ACHN (cell line): ENCODE measurements around the gene FHOD3.

Experiments used
- DNase-seq: peaks from one replicate; pipeline ENCODE4 v3.0.0-alpha.2; 2015
- in situ Hi-C: cut with HindIII; loops from 2 replicates; pipeline ENCODE4 v1.10.0; 2017; ENCODE audit warnings: low sequenced_read_pairs, low pct_ligation_motif_present, low pct_unique_long_range_greater_than_20kb

Gene FHOD3

DNA sequence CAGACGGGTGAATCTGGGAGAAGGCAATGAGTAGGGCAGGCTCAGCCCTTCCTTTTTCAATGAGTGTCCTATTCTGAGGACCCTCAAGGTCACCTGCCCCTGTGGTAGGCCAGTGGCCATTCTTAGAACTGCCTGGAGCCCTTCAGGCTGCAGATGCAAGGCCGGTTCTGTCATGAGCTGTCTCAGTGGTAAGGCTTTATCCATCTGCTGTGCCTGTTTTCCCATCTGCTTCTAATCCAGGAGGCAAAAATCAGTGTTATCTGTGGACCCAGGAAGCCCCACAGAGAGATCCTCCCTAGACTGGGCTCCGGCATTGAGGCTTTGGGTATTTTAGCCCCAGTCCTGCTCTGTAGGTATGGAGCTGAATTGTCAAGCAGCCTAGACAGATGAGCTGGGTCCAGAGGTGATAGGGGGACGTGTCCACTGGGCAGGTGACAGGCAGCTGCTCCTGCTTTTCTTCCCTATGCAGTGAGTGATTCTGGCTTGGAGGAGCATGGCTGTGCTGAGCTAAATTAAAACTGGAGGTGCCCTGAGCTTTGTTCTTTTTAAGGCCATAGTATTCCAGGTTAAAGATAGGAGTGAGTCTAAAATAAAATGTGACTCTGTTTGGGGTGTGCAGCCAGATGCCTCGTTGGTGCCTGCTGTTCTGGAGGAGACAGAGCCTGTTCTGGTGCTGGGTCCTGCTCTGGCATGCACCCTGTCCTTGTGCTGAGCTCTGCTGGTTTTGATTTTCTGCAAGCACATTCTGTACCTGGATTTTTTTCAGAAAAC lies 92.5 kb downstream of the FHOD3 start:
- in situ Hi-C loops: no loop called here
- no peak for DNase-seq

DNA sequence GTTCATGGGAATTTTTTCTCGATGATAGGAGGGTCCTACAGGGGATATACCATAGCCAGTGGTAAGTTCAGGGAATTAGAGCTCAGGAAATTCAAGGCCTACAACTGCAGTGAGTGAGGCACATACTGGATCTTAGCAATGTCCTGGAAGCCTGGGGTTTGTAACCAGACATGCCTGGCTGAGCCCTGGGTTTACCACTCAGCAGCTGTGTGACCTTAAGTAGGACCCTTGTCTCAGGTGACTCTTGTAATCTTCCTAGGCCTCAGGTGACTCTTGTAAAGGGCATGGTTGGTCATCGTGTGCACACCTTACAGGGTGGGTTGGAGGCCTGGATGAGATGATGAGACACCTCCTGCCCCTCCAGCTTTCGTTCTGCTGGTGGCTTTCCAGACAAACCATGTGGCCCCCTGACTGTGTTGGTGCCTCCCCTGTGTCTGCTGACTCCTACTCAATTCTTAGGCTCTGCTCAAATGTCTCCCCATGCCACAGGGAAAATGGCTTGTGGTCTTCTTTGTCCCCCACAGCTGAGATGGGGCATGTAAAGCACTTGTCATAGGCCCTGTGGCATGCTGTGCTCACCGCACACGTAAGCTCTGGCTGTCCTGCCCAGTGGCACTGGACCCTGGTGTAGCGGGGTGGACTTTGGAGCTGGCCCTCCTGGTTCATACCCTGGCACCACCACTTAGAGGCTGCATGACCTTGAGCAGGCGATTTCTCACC lies 94.1 kb downstream of the FHOD3 start:
- DNase-seq: no peak
- in situ Hi-C loops: no loop called here

DNA sequence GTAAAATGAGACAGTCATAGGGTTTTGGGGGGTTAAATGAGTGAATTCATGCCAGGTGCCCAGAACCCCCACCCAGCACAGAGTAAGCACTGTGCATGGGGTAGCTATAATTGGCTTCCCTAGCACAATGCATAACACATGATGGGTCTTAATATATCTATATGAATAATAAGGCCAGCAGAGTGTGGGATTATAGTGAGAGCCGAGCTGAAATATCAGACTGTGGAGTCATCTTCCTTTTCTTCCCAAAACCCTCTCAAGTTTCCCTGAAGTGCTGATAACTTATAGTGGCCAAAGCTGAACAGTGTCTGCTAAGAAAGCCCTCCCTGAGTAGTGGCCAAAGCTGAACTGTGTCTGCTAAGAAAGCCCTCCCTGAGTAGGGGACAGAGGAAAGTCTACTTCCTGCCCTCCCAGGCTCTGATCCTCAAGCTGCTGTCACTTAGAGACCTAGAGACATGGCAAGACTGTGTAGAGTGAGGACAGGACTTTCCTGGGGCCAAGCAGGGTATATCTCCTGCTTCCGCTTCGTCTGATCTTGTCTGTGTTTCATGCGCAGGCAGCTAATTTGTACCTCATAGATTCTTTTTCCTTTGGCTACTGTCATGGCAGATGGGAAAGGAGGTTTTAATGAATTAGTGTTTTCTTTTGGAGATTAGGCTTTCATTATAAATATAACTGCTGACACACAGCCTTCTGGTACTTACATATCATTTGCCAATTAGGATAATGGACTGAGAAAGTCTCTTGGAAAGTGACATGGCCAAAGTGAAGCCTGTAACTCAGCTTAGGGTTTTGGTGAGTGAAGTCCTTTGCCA lies 94.9 kb downstream of the FHOD3 start:
- no peak for DNase-seq
- in situ Hi-C loops: no loop called here

DNA sequence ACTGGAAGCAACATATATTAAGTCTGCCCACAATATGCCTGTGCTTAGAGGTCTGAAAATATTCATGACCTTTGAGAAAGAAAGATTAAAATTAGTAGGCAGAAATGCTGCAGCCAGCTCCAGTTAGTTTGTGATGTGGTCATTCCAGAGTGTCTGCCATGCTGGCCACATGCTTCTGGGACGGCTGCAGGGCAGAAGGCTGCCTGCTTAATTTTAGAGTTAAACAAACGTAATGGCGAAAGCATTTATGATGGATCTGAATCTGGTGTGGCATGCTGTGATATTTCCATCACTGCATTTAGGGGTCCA lies 95.4 kb downstream of the FHOD3 start:
- no peak for DNase-seq
- in situ Hi-C loops: no loop called here

DNA sequence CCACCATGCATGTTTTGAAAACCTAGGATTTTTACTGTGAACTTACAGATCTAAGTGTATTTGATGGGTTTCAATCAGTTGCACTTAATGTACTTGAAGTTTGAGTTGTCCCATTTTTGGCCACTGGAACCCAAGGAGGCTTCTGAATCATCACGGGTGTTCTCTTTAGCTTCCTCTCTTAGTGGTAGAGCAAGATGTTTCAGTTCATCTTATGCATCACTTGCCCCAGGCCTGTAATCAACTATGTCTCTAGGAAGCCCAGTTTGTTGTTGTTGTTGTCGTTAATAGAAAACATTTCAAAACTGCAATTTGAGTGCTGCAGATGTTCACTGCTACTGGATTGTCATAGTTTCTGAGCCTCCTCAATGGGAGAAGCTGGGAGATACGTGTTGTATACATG lies 97.0 kb downstream of the FHOD3 start:
- in situ Hi-C loops: no loop called here
- DNase-seq: no peak

DNA sequence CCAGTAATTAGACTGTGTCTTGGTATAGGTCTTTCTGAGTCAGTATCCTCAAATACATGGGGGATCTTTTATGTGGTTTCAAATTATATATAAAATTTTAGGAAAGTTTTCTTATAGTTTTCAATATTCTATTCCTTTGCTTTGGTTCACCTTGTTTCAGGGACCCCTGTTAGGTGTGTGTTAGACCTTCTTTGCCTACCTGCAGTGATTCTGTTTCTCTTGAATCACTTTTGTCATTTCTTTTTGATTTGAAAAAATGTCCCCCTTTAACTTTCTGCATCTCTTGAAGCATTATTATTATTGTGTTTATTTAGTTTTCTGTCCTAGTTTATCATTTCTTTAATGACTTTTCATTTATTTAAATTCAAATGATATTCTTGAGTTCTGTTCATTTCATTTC lies 98.7 kb downstream of the FHOD3 start:
- in situ Hi-C loops: no loop called here
- peak; percentile 12 for DNase-seq

DNA sequence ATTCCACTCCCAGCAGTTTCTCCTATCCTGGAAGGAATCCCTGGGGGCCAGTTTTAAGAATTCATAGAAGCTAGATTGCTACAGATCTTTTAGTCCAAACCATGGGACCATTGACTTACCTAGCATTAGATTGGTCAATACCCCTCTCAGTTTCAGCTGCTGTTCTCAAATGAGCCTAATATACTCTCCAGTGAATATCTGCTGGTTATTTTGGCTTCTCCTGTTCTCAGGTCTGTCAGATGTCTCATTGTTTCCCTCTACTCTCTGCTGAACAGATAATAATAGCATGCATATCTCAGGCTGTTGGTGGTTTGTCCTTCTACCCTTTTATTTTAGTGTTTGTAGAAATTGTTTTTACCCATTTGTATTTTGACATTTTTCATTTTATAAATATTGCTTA lies 99.5 kb downstream of the FHOD3 start:
- in situ Hi-C loops: no loop called here
- no peak for DNase-seq

DNA sequence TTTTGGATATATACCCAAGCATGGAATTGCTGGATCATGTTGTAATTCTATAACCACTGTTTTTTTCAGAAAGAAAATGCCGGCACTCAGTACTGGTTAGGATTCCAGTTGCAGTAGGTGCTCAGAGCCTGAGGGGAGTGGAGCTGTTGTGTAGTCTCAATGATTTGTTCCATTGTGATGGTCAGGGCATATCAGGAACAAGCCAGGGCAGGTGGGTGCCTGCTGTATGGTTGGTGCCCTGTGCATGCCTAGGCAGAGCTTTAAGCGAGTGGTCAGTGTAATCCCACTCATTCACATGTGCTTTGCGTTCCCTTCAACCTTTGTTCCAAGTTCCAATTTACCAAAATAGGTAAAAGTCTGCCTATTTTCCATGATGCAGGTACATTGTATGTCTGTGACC lies 100.9 kb downstream of the FHOD3 start:
- no peak for DNase-seq
- in situ Hi-C loops: no loop called here

DNA sequence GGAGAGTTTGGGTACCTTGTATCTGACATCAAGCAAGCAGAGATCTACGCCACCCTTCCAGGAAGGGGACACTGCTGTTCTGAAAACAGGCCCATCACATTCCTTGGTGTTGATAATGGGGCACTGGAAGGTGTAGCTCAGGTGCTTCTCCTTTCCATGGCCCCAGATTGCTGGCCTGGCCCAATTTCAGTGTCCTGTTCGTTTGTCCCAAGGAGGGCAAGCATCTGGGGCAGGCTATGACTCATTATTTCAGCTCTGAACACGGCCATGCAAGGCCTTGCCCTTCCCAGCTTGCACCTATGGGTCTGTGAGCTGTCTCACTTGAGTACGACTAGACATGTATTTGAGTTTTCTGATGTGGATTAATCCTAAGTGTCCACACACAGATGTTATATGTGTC lies 101.5 kb downstream of the FHOD3 start:
- in situ Hi-C loops: no loop called here
- DNase-seq: no peak

DNA sequence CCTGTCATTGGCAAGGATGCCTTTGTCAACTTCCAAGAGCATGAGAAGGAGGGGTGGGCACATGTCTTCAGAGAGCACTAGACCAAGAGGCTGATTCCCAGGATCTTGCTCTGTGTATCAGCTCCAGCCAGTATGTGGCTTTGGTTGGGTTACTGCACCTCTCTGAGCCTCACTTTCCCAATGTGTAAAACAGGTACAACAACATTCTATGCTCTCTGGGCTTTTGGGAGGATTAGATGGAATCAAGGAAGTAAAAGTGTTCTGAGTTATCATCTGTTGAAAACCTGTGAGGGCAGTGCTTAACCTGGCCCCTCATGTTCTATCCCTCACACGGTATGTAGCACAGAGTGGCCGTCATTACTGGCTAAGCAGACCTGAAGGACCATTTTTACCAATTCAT lies 103.9 kb downstream of the FHOD3 start:
- DNase-seq: no peak
- in situ Hi-C loops: no loop called here

DNA sequence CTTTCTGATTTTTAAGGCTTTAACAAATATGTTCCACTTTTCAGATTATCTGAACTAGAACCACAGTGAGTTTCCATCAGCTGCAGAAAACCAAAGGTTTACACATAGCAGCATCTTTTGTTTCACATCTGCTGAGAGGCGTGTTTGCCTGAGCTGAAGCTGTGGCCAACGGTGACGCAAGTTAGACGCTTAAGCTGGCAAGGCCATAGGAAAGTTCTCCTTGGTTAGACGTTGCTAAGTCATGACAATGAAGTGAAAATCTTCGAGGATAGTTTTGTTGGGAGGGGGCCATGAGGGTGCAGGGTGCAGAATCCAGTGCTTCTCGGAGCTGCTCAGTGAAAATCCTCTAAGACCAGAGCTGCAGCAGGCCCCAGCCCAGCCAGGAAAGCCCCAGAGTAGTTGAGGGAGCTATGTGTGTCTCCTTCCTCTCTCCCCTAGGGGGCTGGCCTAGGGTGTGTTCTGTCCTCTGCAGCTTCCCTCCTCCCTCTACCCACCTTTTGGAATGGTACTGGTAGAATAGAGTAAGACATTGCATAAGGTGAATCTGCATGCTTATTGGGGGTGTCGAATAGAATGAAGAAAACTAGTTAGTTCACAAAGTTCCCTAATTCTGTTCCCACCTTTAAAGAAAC lies 105.4 kb downstream of the FHOD3 start:
- in situ Hi-C loops: no loop called here
- no peak for DNase-seq

DNA sequence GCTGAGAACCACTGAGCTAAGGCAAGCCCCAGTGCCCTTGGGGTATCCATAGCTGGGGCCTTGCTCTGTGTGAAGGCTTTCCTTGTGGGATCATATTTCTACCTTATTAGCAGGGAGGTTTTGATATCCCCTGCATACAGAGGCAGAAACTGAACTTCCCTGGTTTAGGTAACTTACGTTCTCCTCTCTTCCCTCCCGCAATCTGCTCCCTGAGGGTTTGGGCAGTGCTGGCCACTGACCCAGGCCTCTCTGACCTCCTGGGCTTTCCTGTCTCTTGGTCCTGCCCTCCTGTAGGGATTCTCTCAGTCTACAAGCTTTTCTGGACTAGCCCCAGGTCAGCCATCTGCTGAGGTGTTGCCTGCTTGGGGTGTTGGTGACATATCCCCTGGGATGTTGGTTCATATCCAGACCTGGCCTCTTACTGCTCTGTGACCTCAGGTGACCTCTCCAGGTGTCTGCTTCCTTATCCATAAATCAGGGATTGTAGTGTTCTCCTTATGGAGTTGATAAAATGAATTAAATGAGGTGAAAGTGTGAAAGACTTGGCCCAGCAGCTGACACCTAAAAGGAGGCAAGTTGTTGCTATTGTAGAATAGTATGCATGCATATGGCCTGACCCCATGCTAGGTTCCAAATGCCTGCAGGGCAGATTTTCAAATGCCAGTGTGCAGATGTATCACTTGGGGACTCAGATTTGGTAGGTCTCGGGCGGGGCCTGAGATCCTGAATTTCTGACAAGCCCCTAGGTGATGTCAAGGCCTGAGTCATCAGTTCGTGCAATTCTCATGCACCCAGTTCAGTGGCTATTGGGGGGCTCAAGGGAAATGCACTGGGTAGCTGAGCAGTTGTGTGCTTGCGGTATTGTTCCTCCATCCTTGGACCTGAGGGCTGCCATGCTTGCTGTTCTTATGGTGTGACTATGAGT lies 106.6 kb downstream of the FHOD3 start:
- in situ Hi-C loops: no loop called here
- no peak for DNase-seq

DNA sequence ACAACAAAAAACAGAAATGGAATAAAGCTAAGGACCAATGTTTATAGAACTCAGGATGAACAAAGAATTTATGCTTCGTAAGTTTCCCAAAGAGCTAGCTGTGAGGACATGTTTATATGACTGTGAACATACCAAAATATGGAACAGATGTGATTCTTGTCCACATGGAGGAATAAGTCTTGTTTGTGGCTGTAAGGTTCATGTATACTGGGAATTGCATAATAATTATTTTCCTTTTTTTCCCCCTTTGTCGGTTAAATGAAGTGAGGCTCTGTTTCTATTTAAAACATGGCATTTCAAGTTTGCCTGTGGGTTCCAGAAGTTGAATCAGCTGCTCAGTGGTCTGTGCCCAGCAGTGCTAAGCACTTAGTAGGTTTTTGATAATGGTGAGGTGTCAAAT lies 108.1 kb downstream of the FHOD3 start:
- no peak for DNase-seq
- in situ Hi-C loops: no loop called here

DNA sequence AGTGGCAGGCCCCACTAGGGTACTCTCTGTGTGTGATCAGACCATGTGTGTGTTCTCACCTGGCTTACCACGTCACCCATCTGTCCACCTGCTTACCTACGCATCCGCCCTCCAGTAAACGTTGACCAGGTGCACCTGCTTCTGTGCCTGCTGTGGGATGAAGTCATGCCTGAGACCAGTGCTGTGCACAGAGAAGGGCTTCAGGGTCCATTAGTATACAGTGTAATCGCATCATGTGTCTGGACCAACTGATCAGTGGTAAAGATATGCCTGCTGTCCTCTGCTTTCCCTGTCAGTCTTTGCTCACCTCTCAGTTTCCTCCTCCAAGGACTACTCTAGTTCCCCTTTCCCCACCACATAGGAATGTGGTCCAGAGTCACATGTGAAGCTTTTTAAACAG lies 109.3 kb downstream of the FHOD3 start:
- no peak for DNase-seq
- in situ Hi-C loops: no loop called here

DNA sequence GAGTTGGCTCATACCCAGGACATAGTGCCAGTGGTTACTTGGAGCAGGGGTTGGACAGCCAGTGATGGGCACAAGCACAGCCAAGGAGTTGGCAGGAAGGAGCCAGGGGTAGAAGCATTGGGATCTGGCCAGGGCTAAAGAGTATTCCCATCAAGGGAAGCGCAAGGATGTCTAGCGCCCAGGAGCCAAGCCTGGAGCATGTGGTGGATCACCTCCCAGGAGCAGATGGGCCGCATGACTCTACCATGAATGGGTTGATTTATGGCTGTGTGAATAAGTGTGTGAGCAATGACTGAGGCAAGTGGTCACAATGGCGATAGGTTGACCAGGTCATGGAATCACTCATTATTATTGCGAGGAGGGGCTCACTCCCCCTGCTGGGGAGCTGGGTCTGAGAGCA lies 111.1 kb downstream of the FHOD3 start:
- DNase-seq: no peak
- in situ Hi-C loops: no loop called here

DNA sequence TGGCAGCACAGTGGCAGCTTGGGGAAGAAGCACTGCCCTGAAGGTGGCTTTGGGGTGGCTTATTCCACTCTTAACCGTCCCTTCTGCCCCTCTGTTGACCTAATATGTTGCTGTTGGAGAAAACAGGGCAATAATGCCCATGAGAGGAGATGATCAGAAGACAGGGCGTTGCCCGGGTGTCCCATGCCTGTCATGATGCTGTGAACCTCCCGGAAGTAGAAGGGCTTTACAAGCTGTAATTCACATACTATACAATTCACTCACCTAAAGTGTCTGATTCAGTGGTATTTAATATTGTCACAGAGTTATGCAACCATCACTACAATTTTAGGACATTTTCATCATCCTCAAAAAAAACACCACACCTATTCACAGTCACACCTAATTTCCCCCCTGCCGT lies 112.3 kb downstream of the FHOD3 start:
- in situ Hi-C loops: no loop called here
- DNase-seq: no peak

DNA sequence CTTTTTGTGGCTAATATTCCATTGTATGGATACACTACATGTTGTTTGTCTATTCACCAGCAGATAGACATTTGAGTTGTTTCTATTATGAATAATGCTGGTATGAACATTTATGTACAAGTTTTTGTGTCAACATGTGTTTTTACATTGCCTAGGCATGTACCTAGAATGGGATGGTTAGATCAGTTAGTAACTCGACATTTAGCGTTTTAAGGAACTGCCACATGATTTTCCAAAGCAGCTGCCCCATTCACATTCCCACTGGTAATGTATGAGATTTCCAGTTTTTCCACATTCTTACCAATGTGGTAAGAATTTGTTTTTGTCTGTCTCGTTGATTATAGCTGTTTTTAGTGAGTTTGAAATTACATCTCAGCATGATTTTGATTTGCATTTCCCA lies 112.8 kb downstream of the FHOD3 start:
- no peak for DNase-seq
- in situ Hi-C loops: no loop called here

DNA sequence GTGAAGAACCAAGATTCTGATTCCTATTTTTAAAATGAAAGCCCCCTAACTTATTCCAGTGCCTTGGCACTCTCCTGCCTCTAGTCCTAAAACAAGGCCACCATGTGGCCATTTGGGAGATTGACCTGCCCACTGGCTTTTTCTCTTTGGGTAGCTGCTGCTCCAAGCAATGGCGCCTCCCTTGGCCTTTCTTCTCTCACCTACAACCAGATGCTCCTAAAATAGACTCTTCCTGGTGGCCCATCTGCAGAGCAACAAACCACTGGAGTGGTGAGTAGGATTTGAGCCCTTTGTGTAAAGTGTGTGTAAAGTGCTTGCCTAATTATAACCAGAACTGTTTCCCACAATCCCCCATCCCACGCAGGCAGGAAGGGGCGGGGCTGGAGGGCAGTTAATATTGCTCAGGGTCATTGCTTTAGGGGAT lies 114.2 kb downstream of the FHOD3 start:
- DNase-seq: peak; percentile 79
- in situ Hi-C loops: no loop called here
